ENCODE measurements around the gene DHRS1.

Gene DHRS1

GRCh38 chr14:24282736-24283135, 16.8 kb downstream of the DHRS1 start:
- no peak for DNase-seq (ENCODE audit: low spot score)

DNA sequence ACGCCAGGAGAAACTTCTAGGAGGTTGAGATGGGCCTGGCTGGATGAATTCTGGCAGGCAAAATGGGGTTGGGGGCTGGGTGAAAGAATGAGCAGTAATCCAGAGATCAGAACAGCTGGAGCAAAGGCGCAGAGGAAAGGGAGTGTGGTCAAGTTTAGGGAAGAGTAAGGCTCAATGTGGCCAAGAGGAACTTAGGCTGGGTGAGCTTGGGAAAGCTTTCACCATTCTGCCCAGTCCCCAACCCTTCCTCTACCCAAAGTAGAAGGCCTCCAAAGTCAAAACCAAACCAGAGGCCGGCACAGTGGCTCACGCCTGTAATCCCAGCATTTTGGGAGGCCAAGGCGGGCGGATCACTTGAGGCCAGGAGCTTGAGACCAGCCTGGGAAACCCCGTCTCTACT, 17.9 kb downstream of the DHRS1 start:
- no peak for DNase-seq (ENCODE audit: low spot score)

DNA sequence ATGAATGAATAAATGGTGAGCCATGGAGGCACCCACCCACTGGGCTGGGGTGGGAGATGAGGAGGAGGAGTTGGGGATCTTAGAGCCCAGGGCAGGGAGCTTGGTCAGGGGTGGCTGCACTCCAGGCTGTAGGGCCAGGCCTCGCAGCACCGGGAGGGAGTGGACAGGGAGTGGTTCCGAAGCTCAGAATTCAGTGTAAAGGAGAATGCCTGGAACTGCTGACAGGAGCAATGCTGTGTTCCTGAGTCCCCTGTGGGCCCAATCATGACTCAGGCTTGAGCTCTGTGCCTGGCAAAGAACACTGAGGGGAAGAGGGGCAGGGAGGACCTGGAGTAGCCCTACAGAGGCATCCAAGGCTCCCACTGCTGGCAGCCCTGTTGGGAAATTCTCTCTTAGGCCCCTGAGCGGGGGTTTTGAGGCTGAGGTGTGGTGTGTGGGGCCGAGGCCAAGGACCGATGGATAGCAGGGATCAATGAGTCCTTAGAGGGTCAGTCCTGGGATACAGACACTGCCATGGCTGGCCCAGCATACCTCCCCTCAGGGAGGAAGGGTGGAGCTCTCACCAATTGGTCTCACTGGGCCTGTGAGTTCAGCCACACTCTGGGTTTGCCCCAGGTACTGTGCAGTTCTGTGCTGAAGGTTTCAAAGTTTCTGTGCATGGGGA, 18.7 kb downstream of the DHRS1 start:
- DNase-seq (ENCODE audit: low spot score), result peak; percentile 57

DNA sequence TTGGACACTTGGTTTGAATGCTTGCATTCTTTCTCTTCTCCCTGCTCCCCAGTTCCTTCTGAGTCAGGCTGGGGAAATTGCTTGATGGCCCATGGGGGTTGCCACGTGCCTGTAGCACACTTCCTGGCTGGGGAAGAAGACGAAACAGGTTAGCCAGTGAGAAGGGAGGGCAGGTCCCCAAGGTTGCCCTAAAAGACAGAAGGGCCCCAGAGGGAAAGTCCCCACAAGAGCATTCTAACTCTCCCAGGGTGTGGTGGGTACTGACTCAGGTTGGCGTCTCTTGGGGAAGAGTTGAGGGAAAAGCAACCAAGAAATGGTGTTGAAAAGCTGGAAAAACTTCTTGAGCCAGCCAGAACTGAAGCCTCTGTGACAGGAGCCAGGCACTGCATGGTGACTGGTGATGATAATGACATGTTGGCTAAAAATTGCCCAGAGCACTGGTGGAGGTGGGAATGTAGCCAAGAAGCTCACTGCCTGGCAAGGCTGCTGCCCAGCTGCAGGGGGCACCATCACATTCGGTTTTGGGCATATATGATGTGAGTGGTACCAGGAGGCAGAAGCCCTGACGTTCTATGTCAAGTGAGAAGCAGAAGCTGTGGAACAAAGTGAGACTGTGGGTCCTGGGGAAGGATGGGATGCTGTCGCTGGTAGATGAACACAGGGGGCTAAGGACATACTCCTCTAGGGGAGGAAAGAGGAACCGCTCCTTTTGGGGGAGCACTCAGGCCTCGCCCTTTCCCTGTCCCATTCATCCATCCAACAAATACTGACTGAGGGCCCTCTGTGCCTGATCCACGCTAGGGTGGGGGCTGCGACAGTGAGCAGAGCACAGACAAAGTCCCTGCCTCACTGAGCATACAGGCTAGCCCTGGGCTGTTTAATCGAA, 20.0 kb downstream of the DHRS1 start:
- peak; percentile 27 for DNase-seq (ENCODE audit: low spot score)

- DNase-seq (ENCODE audit: low spot score), result no peak
These were observed 21.2 kb downstream of the DHRS1 start for GRCh38 chr14:24278424-24278823.

- no peak for DNase-seq (ENCODE audit: low spot score)
These were observed 21.8 kb downstream of the DHRS1 start for GRCh38 chr14:24277606-24278321.

DNA sequence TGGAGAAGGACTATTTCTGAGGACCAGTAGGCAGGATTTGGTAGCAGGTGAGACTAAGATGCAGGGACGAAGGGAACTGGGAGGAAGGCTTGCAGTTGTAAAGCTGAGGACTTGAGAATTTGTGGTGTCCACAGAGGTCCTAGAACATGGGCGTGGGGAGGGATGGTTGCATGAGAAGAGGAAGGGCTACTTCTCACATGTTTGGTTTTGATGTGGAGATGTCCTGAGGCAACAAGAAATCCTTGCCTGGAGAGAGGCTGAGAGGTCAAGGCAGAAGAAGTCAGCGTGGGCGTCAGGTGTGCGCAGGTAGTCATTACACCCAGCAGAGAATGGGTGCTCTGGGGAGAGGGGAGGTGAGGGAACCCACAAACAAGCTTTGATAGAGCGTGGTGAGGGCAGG, 22.5 kb downstream of the DHRS1 start:
- no peak for DNase-seq (ENCODE audit: low spot score)

GRCh38 chr14:24274101-24274543, 25.5 kb downstream of the DHRS1 start:
- DNase-seq (ENCODE audit: low spot score), result no peak

DNA sequence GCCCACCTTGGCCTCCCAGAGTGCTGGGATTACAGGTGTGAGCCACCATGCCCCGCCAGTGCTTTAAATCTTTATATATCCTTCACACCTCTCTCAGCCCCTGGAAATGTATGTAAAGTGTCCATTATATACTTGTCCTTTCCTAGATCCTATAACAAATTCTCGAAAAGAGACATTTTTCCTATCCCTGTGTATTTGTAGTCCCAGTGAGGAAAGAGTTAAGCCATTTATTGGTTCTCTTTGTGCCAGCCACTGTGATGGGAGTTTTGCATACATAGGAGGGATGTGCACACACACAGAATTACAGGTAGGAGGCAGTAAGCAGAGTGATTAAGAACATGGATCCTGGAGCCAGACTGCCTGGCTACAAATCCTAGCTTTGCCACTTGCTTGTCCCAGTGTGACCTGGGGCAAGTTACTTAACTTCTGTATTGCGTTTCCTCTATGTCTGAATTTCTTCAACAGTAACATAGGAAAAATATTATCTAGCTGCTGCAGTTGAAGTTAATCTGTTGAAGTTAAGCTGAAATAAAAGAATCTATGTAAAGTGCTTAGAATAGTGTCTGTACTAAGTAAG, 26.1 kb downstream of the DHRS1 start:
- DNase-seq (ENCODE audit: low spot score), result no peak

- no peak for DNase-seq (ENCODE audit: low spot score)
These were observed 27.1 kb downstream of the DHRS1 start for GRCh38 chr14:24272467-24272866.

DNA sequence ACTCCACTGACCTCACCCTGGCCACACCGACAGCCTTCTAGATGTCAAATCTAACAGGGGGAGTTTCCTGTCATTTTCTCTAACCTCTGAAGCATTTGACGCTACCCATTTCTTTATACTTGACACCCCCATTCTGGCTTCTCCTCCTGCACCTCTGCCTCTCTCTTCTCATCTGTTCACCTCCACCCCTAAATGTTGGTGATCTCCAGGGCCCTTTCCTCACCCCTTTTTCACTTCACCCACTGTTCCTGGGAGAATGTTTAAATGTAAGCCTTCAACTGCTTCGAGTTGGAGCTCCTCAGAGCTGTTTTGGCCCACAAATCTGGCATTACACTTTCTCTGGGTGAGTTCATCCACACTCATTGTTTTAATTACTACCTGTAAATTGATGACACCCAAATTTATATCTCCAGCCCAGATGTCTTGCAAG, 27.7 kb downstream of the DHRS1 start:
- no peak for DNase-seq (ENCODE audit: low spot score)

DNA sequence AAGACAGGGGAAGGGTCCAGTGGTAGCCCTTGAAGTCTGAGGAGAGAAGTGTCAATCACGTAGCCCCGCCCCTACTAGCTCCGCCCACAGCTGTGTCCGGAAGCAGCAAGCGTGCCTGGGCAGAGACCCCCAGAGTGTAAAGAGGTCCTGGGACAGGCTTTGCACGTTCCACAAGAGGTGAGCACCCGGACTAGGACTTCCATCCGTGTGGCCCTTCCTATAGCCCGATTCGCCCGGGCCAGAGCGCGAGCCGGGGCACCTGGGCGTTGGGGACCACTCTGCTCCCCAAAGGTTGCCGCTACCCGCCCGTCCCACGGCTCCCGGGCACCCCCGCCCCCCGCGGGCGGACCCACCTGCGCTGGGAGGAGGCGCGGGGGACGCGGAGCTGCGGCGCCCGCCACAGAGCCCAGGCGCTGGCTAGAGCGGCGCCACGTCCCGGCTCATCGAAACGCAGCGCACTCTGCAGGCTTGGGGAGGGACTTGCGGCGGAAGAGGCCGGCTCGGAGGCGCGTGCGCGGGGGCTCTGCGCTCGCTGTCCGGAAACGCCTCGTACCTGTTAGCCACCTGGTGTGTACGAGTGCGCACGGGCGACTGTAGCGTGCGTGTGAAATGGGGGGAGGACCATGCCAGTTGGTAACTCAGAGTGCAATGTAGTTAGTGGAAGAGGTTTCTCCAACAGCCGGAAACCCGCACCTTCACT, 28.3 kb downstream of the DHRS1 start, which contains the start of gene RABGGTA:
RABGGTA (minus strand) TSS at position 464 of the 700 bp plus-strand sequence. CDS start 482 bp downstream, outside the sequence.
- DNase-seq (ENCODE audit: low spot score), result peak; percentile 98

GRCh38 chr14:24270537-24271133, 28.9 kb downstream of the DHRS1 start:
- DNase-seq (ENCODE audit: low spot score), result no peak

DNA sequence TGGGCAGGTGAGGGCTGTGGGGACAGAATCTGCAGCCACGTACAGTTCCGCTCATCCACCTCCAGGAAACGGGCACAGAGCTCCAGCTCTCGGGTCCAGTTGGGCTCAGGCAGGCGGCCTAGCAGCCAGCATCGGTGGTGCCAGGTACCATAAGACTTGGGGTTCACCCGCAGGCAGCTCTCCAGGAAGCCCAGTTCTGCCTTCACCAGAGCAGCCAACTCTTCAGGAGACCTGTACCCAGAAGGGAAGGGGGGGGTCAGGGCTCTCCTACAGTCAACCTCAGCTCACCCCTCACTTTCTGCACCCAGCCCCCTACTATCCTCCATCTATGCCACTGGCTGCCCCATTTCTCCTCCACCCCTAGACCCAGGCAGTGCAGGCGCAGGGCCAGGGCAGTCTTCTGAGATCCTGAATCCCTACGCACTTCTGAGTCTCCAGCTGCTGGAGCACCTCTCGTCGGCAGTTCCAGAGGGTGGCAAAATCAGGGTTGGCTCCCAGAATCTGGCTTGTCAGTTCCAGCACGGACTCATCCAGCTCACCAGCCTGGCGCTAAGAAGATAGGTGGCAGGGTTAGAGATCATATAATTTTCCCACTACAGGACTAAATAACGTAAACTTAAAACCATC, 29.6 kb downstream of the DHRS1 start:
- DNase-seq (ENCODE audit: low spot score), result no peak

DNA sequence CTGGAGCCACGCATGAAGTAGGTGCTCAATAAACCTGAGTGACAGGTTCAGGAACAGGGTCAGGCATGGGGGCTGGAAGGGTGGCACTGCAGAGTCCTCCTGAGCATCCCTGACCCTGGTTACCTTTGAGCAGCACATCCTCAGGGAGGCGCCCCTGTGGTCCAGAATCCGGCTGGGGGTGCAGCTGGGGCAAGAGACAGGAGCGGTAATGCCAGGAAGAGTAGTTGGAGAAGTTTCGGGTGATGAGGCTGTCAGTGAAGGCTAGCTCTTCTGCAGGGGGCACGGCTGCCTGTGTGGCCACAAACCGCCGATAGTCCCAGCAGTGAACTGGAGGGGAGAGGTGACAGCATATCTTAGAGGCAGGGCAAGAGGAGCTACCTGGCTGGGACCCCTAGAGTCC, 30.2 kb downstream of the DHRS1 start:
- DNase-seq (ENCODE audit: low spot score), result no peak

- DNase-seq (ENCODE audit: low spot score), result no peak
These were observed 31.4 kb downstream of the DHRS1 start for GRCh38 chr14:24268225-24268624.

- no peak for DNase-seq (ENCODE audit: low spot score)
These were observed 32.1 kb downstream of the DHRS1 start for GRCh38 chr14:24267516-24267915.

- no peak for DNase-seq (ENCODE audit: low spot score)
These were observed 33.0 kb downstream of the DHRS1 start for GRCh38 chr14:24266344-24267244.

GRCh38 chr14:24264298-24264697, 35.3 kb downstream of the DHRS1 start:
- no peak for DNase-seq (ENCODE audit: low spot score)

- DNase-seq (ENCODE audit: low spot score), result no peak
These were observed 35.7 kb downstream of the DHRS1 start for GRCh38 chr14:24263848-24264247.
